GM23338 (cell line): ENCODE measurements around the gene PDP2. TPM values are rescaled to one million over a fixed set of nuclear protein-coding genes. Genes with fewer than 3 reads are reported as not detected.

Experiments used
- ATAC-seq: fragments of 200-7000 bp; cut with Tn5 transposase; 3 replicates; pipeline ENCODE4 v1.9.1; 2020
- DNase-seq: peaks from one replicate; pipeline ENCODE4 v3.0.0-alpha.2; 2015; ENCODE audit warnings: low spot score
- H2AFZ ChIP-seq: fragments of 200-600 bp; sonication (generic); 2 replicates; pipeline ENCODE4 v1.8.0; 2016; ENCODE audit warnings: antibody characterized with exemption, mild to moderate bottlenecking, moderate library complexity
- H3F3A ChIP-seq: fragments of 200-600 bp; sonication (generic); replicated peaks from 2 replicates; pipeline ENCODE4 v1.8.0; 2017; ENCODE audit warnings: antibody characterized with exemption, mixed run types, low read depth
- H3K27ac ChIP-seq: fragments of 200-600 bp; sonication (generic); 2 replicates; pipeline ENCODE4 v1.6.1; 2016; ENCODE audit warnings: low read depth
- H3K27me3 ChIP-seq: fragments of 200-600 bp; sonication (generic); 2 replicates; pipeline ENCODE4 v1.8.0; 2016; ENCODE audit warnings: mild to moderate bottlenecking, mixed run types, moderate library complexity; ENCODE audit not compliant: insufficient read depth
- H3K36me3 ChIP-seq: fragments of 200-600 bp; sonication (generic); 2 replicates; pipeline ENCODE4 v1.8.0; 2016; ENCODE audit warnings: mild to moderate bottlenecking; ENCODE audit not compliant: insufficient read depth
- H3K4me1 ChIP-seq: fragments of 200-600 bp; sonication (generic); 2 replicates; pipeline ENCODE4 v1.8.0; 2016; ENCODE audit warnings: mild to moderate bottlenecking, moderate library complexity; ENCODE audit not compliant: insufficient read depth
- H3K4me2 ChIP-seq: fragments of 200-600 bp; sonication (generic); 2 replicates; pipeline ENCODE4 v1.7.1; 2017; ENCODE audit warnings: mixed run types
- H3K4me3 ChIP-seq: fragments of 200-600 bp; sonication (generic); 2 replicates; pipeline ENCODE4 v1.6.1; 2016; ENCODE audit warnings: mixed run types
- H3K79me2 ChIP-seq: fragments of 200-600 bp; sonication (generic); replicated peaks from 2 replicates; pipeline ENCODE4 v1.8.0; 2017; ENCODE audit warnings: mild to moderate bottlenecking; ENCODE audit not compliant: insufficient read depth
- H3K9me2 ChIP-seq: fragments of 200-600 bp; sonication (generic); 2 replicates; pipeline ENCODE4 v1.8.0; 2017; ENCODE audit not compliant: insufficient read depth
- H4K20me1 ChIP-seq: fragments of 200-600 bp; sonication (generic); replicated peaks from 2 replicates; pipeline ENCODE4 v1.8.0; 2017; ENCODE audit warnings: mild to moderate bottlenecking; ENCODE audit not compliant: insufficient read depth
- H3K27ac Mint-ChIP-seq: 2 replicates; pipeline ENCODE4 v1.8.0; 2020; ENCODE audit warnings: inconsistent platforms, mild to moderate bottlenecking, moderate library complexity, mixed read lengths
- H3K27me3 Mint-ChIP-seq: 3 replicates; pipeline ENCODE4 v1.8.0; 2022; ENCODE audit warnings: low read depth, mild to moderate bottlenecking, moderate library complexity, mixed read lengths, inconsistent platforms; ENCODE audit not compliant: insufficient read depth, poor library complexity
- H3K36me3 Mint-ChIP-seq: 3 replicates; pipeline ENCODE4 v1.8.0; 2021; ENCODE audit warnings: low read depth, mild to moderate bottlenecking, inconsistent platforms, moderate library complexity, mixed read lengths
- H3K4me1 Mint-ChIP-seq: 3 replicates; pipeline ENCODE4 v1.8.0; 2020; ENCODE audit warnings: mild to moderate bottlenecking, inconsistent platforms, mixed read lengths
- H3K4me3 Mint-ChIP-seq: 3 replicates; pipeline ENCODE4 v1.8.0; 2021; ENCODE audit warnings: moderate library complexity, mild to moderate bottlenecking, inconsistent platforms, mixed read lengths
- H3K9me3 Mint-ChIP-seq: 3 replicates; pipeline ENCODE4 v1.8.0; 2020; ENCODE audit warnings: moderate library complexity, mild to moderate bottlenecking, inconsistent platforms, mixed read lengths
- CREB1 ChIP-seq: fragments of 250-450 bp; sonication (Bioruptor Pico); IDR thresholded peaks from 2 replicates; pipeline ENCODE4 v1.5.0; 2020; ENCODE audit warnings: low read depth, mild to moderate bottlenecking, moderate library complexity
- EZH2 ChIP-seq: fragments of 200-600 bp; sonication (generic); IDR thresholded peaks from one replicate; pipeline ENCODE4 v1.8.0; 2017; ENCODE audit warnings: antibody characterized with exemption, mild to moderate bottlenecking, low read depth; ENCODE audit not compliant: unreplicated experiment
- EZH2phosphoT487 ChIP-seq: fragments of 200-600 bp; sonication (generic); IDR thresholded peaks from one replicate; pipeline ENCODE4 v1.8.1; 2018; ENCODE audit warnings: antibody characterized with exemption; ENCODE audit not compliant: unreplicated experiment
- JUNB ChIP-seq: IDR thresholded peaks from one replicate; pipeline ENCODE4 v1.6.1; 2016; ENCODE audit warnings: antibody characterized with exemption; ENCODE audit not compliant: unreplicated experiment
- ZNF114 ChIP-seq: fragments of 250-450 bp; sonication (Bioruptor Pico); IDR thresholded peaks from 2 replicates; pipeline ENCODE4 v1.5.0; 2020; ENCODE audit warnings: mild to moderate bottlenecking, moderate library complexity
- ZNF331 ChIP-seq: fragments of 250-450 bp; sonication (Bioruptor Pico); IDR thresholded peaks from 2 replicates; pipeline ENCODE4 v1.5.0; 2020; ENCODE audit warnings: low read depth, mild to moderate bottlenecking, moderate library complexity
- ZNF462 ChIP-seq: fragments of 250-450 bp; sonication (Bioruptor Pico); IDR thresholded peaks from 2 replicates; pipeline ENCODE4 v1.5.0; 2020; ENCODE audit warnings: mild to moderate bottlenecking, moderate library complexity
- polyA plus RNA-seq: library from polyadenylated mRNA; unstranded; fragments of >200 nt; fragmentation: Nextera tagmentation; extraction: Ambion mirVana; gene quantifications from 2 replicates; pipeline ENCODE4 v1.2.1, GENCODE V29; 2016
- total RNA-seq: library from RNA; depleted of rRNA; stranded (reverse); fragments of >200 nt; shearing (Covaris generic); gene quantifications from 2 replicates; pipeline ENCODE4 v1.2.3, GENCODE V29; 2014

Gene PDP2
- total and polyA plus RNA-seq, 2 experiments from 2014 or later = 9.0 to 23.2 TPM

- TF ChIP-seq ZNF462 = no peak
- TF ChIP-seq EZH2phosphoT487 = no peak
- TF ChIP-seq JUNB = no peak
- TF ChIP-seq ZNF331 (CRISPR knock-in tag) = no peak
- TF ChIP-seq EZH2 = no peak
- TF ChIP-seq ZNF114 (CRISPR knock-in tag) = no peak
- no peak for TF ChIP-seq CREB1 (CRISPR knock-in tag)
These were observed 45.6 kb upstream of the PDP2 start (continued) for GRCh38 chr16:66834746-66835145.

DNA sequence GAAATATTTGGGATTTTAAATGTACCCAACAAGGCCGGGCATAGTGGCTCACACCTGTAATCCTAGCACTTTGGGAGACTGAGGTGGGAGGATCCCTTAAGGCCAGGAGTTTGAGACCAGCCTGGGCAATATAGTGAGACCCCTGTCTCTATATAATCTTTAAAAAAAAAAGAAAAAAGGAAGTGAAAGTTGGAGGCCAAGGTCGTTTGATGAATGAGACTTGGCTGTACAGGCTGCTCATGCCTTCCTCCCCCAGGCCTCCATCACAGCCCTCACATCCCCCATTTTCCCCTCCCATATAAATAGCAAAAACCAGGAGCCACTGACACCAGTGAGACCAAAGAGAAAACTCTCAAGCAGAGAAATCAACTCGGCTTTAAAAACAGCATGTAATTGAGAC is 39.4 kb upstream of the PDP2 start:
- Histone ChIP-seq H3K36me3 (no peaks in the 10 kb centered on the region), H4K20me1 (no peaks in the 10 kb centered on the region), H3K27ac (no peak overlapping the region), H3K4me1 (no peaks in the 10 kb centered on the region; the same call in 1 of the 2 replicates), H2AFZ (no peak overlapping the region), H3K9me2 (no peaks in the 10 kb centered on the region; the same call in 1 of the 2 replicates), H3K79me2 (no peaks in the 10 kb centered on the region), H3F3A (0 out of 2 replicates have a peak, but pooled peaks cover 6% of the 10 kb centered on the region), H3K4me3 (no peak overlapping the region), H3K4me2 (no peak overlapping the region), H3K27me3 (peaks cover 37% of the 10 kb centered on the region)
- Mint-ChIP-seq H3K9me3 (no peaks in the 10 kb centered on the region; the same call in 2 of the 3 replicates), H3K27me3 (peaks cover 32% of the 10 kb centered on the region), H3K36me3 (no peaks in the 10 kb centered on the region), H3K4me1 (peaks cover 10% of the 10 kb centered on the region; the same call in 2 of the 3 replicates), H3K27ac (no peak overlapping the region), H3K4me3 (no peak overlapping the region)
- DNase-seq = no peak
- TF ChIP-seq JUNB = no peak
- no peak for ATAC-seq
